ENCODE data around the gene SDCBP2. TPM values are rescaled to one million over a fixed set of nuclear protein-coding genes. Genes with fewer than 3 reads are reported as not detected.
A peak's percentile ranks its signal among the peaks of the same experiment; 100 is the strongest.

The SDCBP2 gene
- total RNA-seq, 1 donor from 2014 or later = 7.0 TPM

DNA sequence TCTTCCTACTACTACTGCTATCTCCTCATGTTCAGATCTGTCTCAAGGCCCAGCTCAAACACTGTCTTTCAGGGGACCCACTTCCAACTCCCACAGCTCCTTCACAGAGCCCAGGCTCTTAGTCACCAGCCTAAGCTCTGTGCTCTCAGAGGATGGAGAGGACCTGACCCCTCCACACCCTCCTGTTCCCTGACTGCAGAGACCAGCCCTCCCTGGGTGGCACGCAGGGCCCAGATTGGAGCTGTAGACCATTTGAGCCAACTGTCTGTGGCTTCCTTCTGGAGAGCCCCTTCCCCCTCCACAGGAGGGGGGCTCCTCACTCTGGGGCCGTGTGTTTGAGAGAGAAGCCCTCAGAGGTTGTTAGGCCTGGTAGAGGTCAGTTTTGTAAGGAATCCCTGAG, 53.0 kb downstream of the SDCBP2 start:
- DNase-seq (ENCODE audit: low read depth, low spot score) = no peak

DNA sequence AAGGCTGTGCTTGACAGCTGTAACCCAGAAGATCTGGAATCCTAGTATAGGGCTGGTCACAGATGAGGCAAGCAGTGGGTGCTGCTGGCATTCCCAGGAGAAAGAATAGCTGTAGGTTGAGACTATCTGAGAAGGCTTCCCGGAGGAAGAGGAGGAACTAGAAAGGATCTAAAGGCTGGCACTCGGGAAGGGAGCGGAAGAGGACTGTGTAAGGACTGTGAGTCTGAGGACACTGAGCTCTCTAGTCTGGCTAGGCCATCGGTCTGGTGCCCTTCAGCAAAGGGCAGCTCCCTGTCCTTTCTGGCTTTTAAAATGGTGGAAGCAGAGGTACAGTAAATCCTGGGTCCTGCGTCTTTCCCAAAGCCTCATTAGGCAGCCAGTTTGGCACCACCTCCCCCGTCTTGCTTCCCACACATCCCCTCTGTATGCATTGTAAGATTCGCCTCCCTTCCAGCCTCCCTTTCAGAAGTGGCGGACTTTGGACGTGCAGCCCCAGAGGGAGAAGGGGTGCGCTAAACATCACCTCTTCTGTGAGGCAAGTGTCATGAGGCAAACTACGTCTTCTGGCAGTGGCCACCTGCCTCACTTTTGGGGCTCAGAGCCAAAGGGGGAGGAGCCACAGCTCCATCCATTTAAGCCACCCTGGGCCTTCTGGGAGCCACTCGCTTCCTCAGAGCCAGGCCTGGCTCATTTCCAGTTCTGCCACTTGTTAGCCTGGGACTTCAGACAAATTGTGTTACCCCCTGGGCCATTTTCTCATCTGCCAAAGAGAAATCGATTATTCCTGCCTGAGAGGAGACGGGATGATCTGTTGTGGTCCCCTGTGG, 54.2 kb downstream of the SDCBP2 start:
- DNase-seq (ENCODE audit: low read depth, low spot score) = no peak

DNA sequence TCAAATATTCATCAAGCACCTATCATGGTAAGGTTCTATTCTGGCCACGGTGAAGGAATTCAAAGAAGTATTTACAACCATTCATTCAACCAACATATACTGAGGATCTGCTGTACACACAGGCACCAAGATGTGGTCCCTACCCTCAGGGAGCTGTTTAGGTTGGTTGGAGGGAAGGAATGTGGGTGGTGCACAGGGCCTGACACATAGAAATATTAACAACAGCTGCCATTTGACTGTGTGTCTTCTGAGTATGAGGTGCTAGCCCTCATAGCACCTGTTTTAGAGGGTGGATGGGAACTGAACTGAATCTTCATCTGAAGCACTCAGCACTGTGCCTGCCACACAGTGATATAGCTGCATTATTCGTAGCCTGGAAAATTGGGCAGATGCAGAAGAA, 55.6 kb downstream of the SDCBP2 start:
- DNase-seq (ENCODE audit: low read depth, low spot score) = no peak

DNA sequence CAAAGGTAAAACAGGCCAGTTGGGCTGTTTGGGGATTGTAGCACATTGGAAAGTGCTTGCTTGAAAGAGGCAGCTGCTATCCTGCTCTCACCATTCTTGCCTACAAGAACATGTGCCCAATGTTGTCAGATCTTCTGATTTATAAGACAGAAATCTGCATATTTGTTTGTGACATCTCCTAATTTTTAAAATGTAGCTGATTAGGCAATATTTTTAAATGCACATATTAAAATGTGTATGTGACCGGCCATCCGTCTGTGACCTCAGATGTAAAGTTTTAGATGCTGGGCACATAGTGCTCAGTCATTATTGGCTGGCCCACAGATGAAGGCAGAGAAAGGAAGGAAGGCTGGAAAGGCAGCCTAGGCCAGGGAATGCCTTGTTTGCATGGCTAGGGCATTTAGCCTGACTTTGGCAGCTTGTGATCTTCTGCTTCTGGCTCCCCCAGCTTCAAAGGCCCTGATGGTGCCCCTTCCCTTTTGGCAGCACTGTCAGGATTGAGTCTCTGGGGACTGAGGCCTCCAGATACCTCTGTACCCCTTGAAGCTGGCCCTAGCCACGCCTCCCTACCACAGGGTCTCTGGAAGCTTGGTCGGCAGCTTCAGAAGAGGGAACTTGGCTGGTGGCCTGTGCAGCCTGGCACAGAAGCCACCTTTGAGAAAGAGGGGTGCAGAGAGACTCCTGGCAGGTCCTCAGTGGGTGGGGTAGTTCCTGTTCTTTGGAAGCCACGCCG, 56.4 kb downstream of the SDCBP2 start:
- DNase-seq (ENCODE audit: low read depth, low spot score) = no peak

DNA sequence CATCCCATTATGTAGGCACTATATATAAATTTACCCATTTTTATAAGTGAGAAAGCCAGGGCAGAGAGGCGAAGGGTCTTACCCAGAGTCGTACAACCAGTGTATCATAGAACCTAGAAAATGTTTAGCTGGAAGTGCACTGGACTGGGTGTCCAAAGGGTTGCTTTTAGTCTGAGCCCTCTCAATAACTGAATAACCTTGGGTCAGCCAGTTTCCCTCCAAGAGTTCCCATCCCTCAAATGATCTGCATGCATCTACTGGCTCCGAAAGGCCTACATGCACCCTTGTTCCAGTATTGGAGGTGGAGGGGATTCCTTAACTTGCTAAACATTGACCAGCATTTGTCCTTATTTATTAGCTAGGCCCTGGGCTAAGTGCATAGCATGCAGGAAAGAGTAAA, 59.1 kb downstream of the SDCBP2 start:
- DNase-seq (ENCODE audit: low read depth, low spot score) = no peak

DNA sequence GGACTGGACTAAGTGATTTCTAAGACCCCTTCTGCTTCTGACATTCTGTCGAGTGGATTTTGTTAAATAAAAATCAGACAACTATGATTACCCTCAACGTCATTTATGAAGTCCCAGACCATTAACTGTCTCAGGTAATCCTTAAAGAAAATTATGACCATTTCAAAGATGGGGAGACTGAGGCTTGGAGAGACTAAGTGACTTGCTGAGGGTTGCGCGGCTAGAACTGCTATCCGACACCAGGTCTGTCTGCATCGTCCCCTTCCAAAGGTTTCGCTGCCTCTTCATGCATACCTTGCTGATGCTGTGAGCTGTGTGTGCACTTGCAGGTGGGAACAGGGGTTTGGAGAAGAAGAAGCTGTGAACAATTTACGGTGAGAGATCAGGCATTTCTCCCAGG, 59.7 kb downstream of the SDCBP2 start:
- DNase-seq (ENCODE audit: low read depth, low spot score) = no peak

DNA sequence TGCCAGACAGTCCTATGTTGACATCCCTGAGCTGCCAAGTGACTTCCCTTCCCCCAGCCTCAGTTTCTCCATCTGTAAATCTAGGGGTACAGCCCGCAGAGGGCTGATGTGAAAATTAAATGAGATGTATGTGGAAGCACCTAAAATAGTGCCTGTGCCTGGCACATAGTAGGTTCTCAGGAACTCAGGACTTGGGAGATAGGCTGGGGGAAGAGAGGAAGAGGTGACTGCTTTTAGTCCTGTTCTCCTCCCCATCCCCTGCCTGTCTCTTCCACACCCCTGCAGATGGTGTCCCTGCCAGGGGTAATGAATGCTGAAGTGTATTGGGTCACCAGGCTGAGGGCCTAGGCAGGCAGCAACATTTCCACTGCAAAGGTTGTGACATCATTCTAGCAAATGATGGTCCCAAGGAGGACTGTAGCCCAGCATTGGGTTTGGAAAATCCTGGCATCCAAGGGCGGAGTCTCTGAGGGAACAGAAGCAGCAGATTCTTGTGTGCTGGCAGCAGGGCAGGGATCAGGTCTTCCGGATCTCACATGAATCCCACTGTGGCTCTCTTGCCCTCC, 61.0 kb downstream of the SDCBP2 start:
- no peak for DNase-seq (ENCODE audit: low read depth, low spot score)

DNA sequence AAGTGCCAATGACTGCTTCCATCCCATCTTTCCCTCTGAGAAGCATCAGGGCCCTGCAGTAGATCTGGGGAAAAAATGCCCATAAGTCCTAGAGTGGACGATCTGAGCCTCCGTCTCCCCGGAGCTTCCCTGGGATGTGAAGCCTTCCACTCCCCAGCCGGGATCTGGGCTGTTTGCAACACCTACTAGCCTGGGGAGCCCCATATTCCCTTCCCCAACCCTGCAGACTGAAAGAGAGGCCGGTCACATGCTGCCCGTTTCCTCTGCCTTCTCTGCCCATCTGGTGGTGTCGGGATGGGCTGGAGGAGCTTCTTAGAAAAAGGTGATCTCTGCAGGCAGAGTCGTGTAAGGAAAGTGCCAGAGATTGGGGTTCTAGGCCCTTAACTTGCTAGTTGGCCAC, 61.8 kb downstream of the SDCBP2 start:
- DNase-seq (ENCODE audit: low read depth, low spot score) = no peak

DNA sequence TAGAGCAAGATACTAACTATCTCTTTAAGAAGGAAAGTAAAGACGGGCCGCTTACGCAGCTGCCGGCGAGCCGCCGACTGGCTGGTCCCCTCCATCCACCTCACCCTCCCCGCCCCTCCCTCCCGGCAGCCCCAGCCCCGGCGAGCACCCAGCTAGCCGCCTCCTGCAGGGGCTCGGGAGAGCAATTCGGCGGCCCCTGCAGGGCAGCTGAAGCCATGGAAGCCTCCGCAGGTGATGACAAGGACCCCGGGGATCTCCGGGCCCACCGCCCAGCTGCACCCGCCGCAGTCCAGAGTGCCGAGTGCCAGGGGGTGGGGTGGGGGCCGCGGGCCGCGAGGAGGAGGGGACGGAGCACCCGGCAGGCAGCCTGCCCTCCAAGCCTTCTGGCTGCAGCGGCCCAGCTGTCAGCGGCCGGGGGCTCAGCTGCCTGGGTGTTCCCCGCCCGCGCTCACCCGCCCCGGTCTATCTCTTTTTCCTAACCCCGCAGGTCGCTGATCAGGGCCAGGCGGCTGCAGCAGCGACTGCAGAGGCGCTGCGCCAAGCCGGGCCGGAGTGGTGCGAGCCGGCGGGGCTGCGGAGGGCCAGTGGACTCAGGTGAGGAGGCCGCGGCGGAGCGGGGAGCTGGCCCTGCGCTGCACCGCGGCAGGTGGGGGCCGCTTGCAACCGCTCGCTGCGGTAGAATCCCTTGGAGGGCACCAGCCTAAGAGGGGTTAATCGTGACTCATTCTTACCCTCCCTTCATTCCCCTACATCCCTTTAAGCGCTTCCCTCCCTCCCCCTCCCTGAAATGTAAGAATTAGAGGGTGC, 62.6 kb downstream of the SDCBP2 start, which contains the start of gene SNPH:
SNPH (plus strand) TSS at position 128 of the 807 bp plus-strand sequence. CDS start 29,946 bp downstream, outside the sequence.
- DNase-seq (ENCODE audit: low read depth, low spot score) = peak; percentile 40

DNA sequence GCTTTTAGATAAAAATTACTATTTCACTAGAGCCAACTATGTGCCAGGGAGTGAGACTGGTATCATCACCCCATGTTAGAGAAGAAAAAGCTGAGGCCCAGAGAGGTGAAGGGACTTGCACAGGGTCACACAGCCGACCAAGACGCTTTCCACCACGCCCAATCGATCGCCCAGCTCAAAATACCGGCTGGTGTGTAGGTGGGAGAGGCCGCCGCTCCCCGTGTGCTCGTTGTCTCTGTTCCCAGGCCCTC, 63.1 kb downstream of the SDCBP2 start:
- DNase-seq (ENCODE audit: low read depth, low spot score) = no peak

DNA sequence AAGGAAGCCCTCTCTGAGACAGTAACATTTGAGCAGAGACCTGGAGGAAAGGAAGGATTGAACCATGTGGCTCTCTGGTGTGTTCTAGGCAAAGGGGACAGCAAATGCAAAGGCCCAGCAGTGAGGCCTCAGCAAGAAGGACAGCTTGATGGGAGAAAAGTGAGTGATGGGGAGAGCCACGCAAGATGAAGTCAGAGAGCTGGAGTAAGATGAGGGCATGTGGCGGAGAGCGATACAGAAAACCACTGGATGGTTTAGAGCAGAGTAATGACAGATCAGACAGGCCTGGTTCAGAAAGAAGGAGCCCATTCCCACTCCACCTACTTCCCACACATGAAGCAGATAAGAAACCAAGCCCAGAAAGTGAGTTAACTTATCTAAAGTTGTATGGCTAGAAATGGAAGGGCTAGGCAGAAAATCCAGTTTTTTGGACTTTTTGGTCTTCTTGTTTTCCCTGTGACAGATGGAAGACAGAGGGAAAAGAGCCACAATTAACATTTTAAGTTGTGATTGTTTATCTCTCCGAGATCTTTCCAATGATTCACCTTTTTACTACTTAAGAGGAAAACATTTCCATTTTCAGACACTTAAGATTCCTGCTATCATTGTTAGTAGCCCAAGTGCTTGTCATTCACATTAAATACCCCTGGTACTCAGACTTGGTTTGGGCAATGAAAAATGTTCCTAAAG, 63.6 kb downstream of the SDCBP2 start:
- DNase-seq (ENCODE audit: low read depth, low spot score) = no peak

DNA sequence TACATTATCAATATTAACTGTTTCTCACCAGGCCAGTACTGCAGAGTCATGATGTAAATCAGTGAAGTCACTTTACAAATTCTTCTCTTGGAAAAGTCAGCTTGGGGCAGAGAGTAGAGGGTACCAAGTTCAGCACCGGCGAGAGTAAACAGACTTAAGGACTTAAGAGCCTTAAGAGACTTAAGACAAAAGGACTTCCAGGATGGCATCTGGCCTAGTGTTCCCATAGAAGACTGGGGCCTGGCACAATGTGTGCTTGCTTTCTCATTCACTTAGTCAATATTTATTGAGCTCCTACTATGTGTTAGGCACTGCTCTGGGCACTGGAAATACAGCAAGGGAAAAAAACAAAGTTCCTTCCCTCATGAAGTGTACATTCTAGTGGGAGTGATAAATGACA, 64.2 kb downstream of the SDCBP2 start:
- no peak for DNase-seq (ENCODE audit: low read depth, low spot score)

DNA sequence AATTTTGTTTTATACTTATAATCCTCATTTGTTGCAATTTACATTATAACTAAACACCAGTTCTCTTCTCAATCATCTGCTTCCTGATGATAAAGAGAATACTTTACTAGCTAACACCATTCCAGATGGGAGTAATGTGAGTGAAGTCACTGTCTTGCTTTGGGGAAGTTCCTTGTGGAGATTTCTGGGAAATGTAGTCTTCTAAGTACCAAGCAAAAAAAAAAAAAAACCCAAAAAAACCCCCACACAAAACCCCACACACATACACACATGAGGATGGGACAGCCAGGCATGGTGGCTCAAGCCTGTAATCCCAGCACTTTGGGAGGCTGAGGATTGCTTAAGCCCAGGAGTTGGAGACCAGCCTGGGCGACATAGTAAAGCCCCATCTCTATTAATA, 65.1 kb downstream of the SDCBP2 start:
- DNase-seq (ENCODE audit: low read depth, low spot score) = no peak

Other genes with a start within 250 kb of the SDCBP2 start
- 32.4 and 39.9 TPM in 2 replicates for gene PSMF1, start 210.5 kb downstream of the SDCBP2 start, total RNA-seq
- gene TMEM74B, start 144.2 kb downstream of the SDCBP2 start, total RNA-seq = 0.07 TPM in 1 of 2 replicates, not detected in the other
- gene C20orf202, start 125.7 kb downstream of the SDCBP2 start, total RNA-seq = 0.07 TPM in 1 of 2 replicates, not detected in the other
- 0.14 and 0.26 TPM in 2 replicates for gene RAD21L1, start 103.1 kb downstream of the SDCBP2 start, total RNA-seq
- gene SNPH, start 62.8 kb downstream of the SDCBP2 start, total RNA-seq = 6.4 and 14.0 TPM in 2 replicates
- 293 and 297 TPM in 2 replicates for gene FKBP1A, start 63.9 kb upstream of the SDCBP2 start, total RNA-seq
- 34.4 and 44.3 TPM in 2 replicates for gene NSFL1C, start 137.7 kb upstream of the SDCBP2 start, total RNA-seq
- 1.2 and 1.6 TPM in 2 replicates for gene SIRPB2, start 162.3 kb upstream of the SDCBP2 start, total RNA-seq
- not detected in 2 replicates for gene SIRPD, start 228.6 kb upstream of the SDCBP2 start, total RNA-seq

Measured in pulmonary artery endothelial cell (primary cell).